CD4-positive, alpha-beta T cell treated with Interleukin-17A for 1 hour (primary cell): ENCODE data around the gene MGST2.

ENCODE experiments used
- DNase-seq: peaks from one replicate; pipeline ENCODE4 v3.0.0-alpha.2; 2020

The MGST2 gene

DNA sequence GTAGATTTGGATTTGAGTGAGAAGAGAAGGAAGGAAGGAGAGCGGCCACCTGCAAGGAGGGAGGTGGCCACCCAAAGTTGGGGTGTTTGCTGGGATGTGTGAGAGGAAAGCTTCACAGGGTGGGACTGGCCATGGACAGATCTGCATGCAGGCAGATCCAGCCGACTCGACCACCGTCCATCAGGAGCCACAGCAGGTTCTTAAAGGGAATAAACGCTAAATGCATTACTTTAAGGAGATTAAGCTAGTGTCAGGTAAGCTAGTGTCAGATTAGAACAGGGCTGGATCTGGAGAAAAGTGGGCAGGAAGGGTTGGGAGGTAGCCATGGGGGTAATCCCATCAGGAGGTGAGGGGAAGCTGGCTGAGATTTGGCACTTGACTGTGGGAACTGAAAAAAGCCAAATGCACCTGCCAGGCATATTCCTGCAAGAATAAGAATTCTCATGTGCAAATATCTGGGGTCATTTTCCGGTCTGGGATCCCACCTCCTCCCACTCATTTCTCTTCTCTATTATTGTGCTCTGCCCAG is 79.6 kb downstream of the MGST2 start:
- no peak for DNase-seq

DNA sequence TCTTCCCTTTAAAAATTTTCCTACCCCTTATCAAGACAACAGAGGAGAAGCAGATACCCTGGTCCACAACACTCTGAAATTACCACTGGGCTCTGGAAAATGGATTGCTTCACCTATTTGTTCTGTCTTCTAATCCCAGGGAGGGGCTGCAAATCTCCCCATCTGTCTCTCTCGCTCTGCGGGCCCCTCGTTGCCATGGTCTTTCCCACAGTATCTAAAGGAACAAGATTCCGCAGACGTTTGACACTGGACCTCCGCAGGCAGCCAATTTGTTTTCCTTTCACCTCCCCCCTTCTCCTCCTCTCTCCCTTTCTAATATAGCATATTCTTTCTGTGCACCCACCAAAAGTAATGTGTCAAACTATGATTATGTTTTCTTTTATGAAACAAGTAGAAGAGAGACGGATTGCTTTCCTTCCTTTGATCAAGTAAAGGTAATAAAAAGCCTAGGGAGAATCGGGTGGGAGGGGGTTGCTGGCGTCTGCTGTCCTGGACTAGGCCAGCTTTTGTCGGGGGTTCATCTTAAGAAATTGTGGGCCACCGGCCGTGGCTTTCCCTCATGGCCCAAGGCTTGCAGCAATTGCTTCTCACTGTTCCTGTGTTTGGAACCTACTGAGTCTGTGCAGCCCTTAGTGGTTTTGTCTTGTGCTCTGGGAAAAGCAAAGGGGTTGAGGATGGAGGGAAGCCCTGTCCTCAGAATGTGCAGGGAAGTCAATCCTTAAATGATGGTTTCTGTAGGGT is 81.0 kb downstream of the MGST2 start:
- DNase-seq, result no peak

DNA sequence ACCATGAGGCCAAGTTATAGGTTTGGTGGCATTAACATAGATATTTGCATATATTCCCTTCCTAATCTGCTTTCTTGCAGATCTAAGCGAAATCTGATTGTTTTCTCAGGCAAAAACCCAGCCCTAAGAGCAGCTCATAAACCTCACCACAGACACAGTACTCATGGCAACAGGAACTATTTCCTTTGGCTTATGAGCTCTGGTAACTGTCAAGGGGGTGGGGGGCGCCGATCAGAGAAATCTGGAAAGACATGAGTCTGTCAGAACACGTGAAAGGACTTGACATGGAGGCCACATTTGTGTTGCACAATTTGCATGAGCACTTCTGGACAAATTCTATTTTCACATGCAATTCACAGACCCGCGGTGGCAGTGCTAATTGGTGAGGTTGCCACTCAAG is 83.7 kb downstream of the MGST2 start:
- DNase-seq, result no peak

DNA sequence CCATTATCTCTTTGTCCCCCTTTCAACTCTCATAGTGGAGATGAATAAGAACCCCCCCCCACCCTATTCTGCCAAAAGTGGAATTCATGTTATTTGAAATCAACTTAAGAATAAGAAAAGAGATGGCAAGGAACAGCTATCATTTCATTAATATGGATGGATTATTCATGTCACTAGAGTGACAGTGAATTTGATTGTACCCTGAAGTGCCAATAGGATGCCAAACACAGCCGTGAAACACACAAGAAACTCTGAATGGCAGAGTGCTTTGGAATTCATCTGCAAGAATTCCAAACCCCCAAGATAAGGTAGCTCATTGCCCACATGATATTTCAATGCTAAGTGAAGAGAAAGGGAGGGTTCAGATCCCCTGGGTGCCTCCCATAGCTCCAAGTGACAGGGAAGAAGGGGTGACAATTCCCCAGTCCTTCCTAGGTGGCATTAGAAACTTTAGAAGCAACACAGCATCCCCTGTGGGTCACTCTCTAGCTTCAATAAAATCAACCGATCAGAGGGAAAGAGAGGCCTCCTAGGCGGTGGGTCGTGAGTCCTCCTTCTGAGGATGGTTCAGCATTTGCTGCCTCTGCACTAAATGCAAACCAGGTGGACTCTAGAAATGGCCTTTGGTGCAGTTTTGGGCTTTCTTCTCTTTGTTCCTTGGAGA is 84.3 kb downstream of the MGST2 start:
- DNase-seq, result no peak

DNA sequence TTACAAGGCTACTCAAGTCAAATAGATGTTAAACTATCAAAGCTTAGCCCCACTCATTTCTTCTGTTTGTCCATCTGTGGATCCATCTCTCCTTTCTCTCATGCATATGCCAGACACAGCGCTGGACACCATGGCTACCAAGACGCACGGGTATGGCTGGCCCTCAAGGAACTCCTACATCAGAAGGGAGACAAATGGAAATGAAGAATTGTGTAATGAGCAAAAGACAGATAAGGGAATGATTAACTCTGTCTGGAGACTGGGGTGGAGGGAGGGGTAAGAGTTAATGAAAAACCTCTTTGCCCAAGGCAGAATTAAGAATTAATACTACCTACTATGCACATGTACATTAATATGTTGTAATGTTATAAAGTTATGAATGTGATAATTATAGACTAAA is 88.1 kb downstream of the MGST2 start:
- DNase-seq, result no peak
